Measurements from ENCODE around the gene CKAP4. TPM values are rescaled to one million over a fixed set of nuclear protein-coding genes. Genes with fewer than 3 reads are reported as not detected.
"Not testable (repeated sequence)": the region's sequence is repeated elsewhere in the genome, so short reads cannot be mapped to it uniquely, and the experiment has no call there.

Gene CKAP4
- total RNA-seq, 1 donor from 2014 or later, result 102 TPM

DNA sequence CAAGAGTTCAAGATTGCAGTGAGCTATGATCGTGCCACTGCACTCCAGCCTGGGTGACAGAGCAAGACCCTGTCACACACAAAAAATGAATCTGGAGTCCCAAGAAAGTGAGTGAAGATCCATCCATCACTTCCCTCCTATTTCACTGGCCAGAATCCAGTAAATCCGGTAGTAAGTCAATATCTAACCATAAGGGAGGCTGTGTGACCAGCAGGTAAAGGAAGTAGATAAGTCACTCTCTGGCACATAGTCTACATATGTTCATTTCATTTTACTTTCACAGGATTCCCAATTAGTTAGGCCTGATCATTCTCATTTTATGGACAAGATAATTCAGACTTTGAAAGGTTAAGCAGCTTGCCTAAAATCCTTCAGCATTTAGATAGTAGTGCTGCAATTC lies 42.8 kb upstream of the CKAP4 start:
- TF ChIP-seq CTCF (conservative IDR thresholded peaks at IDR 0.05), result no peak
- H3K9me3 Mint-ChIP-seq, result no peaks in the 10 kb centered on the region
- DNase-seq (ENCODE audit: low read depth, low spot score), result no peak
- H3K4me3 Mint-ChIP-seq, result no peak overlapping the region
- no peaks in the 10 kb centered on the region for H3K36me3 Mint-ChIP-seq (ENCODE audit: low read depth)
- no peak overlapping the region for H3K27ac Mint-ChIP-seq (ENCODE audit: unreplicated experiment)
- no peaks in the 10 kb centered on the region for H3K27me3 Mint-ChIP-seq (ENCODE audit: low read depth)
- no peaks in the 10 kb centered on the region for H3K4me1 Mint-ChIP-seq

DNA sequence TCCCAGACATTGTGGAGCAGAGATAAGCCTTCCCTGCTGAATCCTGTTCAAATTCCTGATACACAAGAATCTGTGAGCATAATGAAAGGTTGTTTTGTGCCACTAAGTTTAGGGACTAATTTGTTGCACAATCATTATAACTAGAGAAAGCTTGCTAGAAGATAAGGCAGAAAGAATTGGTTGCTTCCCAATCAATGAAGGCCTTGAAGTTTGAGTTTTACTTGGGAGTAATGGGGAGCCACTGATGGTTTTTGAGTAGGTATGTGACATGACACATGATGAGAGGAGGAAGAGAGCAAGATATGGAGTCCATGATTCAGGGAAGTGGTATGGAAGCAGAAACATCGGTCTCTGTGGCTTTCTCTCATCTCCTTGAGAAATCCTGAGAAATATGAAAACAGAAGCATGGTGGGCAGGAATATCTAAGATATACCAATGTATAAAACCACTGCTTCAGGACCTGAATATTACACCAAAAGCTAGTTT lies 41.4 kb upstream of the CKAP4 start:
- no peak for DNase-seq (ENCODE audit: low read depth, low spot score)
- no peak for TF ChIP-seq CTCF (conservative IDR thresholded peaks at IDR 0.05)
- Mint-ChIP-seq H3K27ac (ENCODE audit: unreplicated experiment) (no peak overlapping the region), H3K36me3 (ENCODE audit: low read depth) (no peaks in the 10 kb centered on the region), H3K4me3 (no peak overlapping the region), H3K27me3 (ENCODE audit: low read depth) (no peaks in the 10 kb centered on the region), H3K4me1 (no peaks in the 10 kb centered on the region), H3K9me3 (no peaks in the 10 kb centered on the region)

DNA sequence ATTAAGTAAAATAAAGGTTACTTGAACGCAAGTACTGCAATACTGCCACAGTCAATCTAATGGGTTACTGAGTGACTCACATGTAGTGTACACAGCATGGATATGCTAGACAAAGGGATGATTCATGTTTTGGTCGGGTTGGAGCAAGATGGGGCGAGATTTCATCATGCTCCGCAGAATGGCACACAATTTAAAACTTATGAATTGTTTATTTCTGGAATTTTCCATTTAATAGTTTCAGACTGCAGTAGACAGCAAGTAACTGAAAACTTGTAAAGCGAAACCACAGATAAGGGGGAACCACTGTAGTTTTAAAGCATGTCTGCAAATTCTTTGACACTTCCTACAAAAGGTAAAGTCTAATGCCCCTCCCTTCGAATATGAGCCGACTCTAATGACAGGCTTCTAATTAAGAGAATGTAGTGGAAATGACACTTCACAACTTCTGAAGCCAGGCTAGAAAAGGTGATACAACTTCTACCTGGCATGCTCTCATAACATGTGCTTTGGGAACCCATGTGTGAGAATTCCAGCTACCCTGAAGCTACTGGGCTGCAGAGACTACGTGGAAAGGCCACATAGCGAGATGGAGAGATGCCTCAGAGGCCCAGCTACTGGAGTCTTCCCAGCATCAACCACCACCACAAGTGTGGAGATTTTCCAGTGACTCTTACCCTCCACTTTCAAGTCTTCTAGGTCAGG lies 40.8 kb upstream of the CKAP4 start:
- Mint-ChIP-seq H3K36me3 (ENCODE audit: low read depth) (no peaks in the 10 kb centered on the region), H3K9me3 (no peaks in the 10 kb centered on the region), H3K27ac (ENCODE audit: unreplicated experiment) (peak overlapping the region; percentile 75), H3K27me3 (ENCODE audit: low read depth) (no peaks in the 10 kb centered on the region), H3K4me3 (no peak overlapping the region), H3K4me1 (no peaks in the 10 kb centered on the region)
- TF ChIP-seq CTCF (conservative IDR thresholded peaks at IDR 0.05), result no peak
- no peak for DNase-seq (ENCODE audit: low read depth, low spot score)

GRCh38 chr12:106288101-106288493 lies 40.3 kb upstream of the CKAP4 start:
- Mint-ChIP-seq H3K27me3 (ENCODE audit: low read depth) (no peaks in the 10 kb centered on the region), H3K36me3 (ENCODE audit: low read depth) (no peaks in the 10 kb centered on the region), H3K4me1 (no peaks in the 10 kb centered on the region), H3K27ac (ENCODE audit: unreplicated experiment) (no peak overlapping the region), H3K9me3 (peaks cover under 1% of the 10 kb centered on the region), H3K4me3 (no peak overlapping the region)
- DNase-seq (ENCODE audit: low read depth, low spot score), result no peak
- no peak for TF ChIP-seq CTCF (conservative IDR thresholded peaks at IDR 0.05)

- no peak overlapping the region for H3K27ac Mint-ChIP-seq (ENCODE audit: unreplicated experiment)
- no peaks in the 10 kb centered on the region for H3K27me3 Mint-ChIP-seq (ENCODE audit: low read depth)
- H3K4me1 Mint-ChIP-seq, result no peaks in the 10 kb centered on the region
- H3K4me3 Mint-ChIP-seq, result no peak overlapping the region
- no peak for TF ChIP-seq CTCF (conservative IDR thresholded peaks at IDR 0.05)
- H3K36me3 Mint-ChIP-seq (ENCODE audit: low read depth), result peaks cover under 1% of the 10 kb centered on the region
- no peak for DNase-seq (ENCODE audit: low read depth, low spot score)
- H3K9me3 Mint-ChIP-seq, result peaks cover 5% of the 10 kb centered on the region
Observed at GRCh38 chr12:106287364-106287763, 39.5 kb upstream of the CKAP4 start.

GRCh38 chr12:106286576-106287162 lies 38.8 kb upstream of the CKAP4 start:
- not testable (repeated sequence) for H3K4me3 Mint-ChIP-seq; DNase-seq (ENCODE audit: low read depth, low spot score); H3K4me1 Mint-ChIP-seq; H3K27me3 Mint-ChIP-seq (ENCODE audit: low read depth); H3K36me3 Mint-ChIP-seq (ENCODE audit: low read depth); H3K27ac Mint-ChIP-seq (ENCODE audit: unreplicated experiment); H3K9me3 Mint-ChIP-seq

All from neural crest cell (in vitro differentiated cells).